NAMALWA (cell line): ENCODE data around the gene PTBP3.
A peak's percentile ranks its signal among the peaks of the same experiment; 100 is the strongest.

ENCODE experiments used
- DNase-seq: peaks from one replicate; pipeline ENCODE4 v3.0.0-alpha.2; 2015; ENCODE audit warnings: low spot score

The PTBP3 gene

DNA sequence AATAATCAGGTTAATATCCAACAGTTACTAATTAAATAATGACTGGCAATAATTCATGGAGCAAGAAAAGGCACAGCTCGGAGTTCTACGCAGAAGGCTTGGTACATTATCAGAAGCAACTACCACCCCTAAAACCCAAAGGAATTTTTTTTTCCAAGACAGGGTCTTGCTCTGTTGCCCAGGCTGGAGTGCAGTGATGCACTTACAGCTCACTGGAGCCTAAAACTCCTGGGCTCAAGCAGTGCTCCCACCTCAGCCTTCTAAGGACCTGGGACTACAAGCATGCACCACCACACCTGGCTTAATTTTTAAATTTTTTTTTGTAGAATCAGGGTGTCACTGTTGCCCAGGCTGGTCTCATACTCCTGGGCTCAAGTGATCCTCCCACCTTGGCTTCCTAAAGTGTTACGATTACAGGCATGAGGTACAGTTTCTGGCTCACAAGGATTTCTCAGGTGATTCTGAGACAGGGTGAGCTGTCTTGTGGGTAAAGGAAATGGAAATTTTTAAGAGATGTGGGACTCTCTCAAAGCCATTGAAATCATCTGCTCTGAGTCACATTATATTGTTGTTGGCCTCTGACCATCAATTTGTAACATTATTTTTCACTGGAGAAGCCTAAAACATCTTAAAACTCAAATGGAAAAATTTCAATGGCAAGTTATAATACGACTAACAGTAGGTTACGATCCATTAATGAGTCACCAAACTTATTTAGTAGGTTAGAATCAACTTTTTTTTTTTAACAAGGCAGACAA is 26.8 kb upstream of the PTBP3 start:
- no peak for DNase-seq

DNA sequence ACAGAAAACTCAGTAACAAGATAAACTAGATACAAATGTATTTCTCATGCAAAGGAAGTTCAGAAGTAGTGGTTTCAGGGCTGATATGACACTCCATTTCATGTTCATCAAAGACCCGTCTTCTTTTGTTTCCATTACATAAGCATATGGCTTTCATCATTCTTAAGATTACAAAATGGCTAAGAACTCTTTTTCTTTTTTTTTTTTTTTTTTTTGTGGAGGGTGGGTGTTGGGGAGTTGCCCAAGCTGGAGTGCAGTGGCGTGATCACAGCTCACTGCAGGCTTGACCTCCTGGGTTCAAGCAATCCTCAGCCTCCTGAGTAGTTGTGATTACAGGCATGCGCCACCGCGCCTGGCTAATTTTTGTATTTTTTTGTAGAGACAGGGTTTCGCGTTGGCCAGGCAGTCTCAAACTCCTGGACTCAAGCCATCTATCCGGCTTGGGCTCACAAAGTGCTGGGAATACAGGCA is 22.0 kb upstream of the PTBP3 start:
- no peak for DNase-seq

DNA sequence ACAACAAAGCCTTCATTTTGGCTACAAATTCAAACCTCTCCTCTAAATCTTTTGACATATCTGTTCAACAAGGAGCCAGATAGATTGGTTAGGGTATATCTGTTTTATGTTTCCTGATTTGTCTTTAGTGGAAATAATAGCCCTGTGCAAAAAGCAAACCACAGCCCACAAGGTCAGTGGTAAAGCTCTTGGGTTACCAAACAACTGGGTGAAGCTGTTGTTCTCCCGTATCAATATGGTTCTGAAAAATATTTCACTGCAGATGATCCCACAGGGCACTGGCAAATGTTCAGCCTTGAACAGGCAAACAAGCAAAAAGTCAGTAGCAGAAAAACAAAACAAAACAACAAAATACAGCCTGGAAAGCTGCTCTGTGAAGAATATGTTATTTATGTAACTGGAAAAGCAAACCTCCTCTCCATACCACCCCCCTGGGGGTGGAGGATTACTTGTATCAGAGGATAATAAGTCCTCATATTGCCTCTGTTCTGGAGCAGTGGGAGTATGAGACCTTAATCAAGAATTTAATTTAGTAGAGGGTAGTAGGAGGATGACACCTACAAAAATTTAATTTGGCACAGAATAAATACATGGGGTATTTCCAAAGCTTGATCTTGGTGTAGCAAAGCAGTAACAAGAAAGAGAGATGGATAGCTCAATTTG is 20.8 kb upstream of the PTBP3 start:
- DNase-seq: no peak

DNA sequence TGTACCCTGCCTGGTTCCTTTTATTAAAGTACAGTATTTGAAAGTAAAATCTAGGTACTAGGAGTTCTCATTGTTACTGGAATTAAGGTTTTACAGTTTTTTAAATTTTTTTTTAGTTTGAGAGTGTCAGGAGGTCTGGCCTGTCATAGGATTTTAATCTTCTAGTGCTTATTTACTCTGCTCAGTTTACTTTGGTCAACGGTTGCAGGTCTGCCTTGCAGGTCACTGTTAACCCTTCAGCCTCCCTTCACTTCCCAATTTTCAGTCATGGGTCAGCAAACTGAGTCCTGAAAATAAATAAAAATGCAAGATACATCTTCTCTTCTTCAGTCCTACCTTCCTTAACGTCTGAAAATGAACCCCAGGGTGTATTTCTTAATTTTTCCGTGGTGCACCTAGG is 18.8 kb upstream of the PTBP3 start:
- no peak for DNase-seq

DNA sequence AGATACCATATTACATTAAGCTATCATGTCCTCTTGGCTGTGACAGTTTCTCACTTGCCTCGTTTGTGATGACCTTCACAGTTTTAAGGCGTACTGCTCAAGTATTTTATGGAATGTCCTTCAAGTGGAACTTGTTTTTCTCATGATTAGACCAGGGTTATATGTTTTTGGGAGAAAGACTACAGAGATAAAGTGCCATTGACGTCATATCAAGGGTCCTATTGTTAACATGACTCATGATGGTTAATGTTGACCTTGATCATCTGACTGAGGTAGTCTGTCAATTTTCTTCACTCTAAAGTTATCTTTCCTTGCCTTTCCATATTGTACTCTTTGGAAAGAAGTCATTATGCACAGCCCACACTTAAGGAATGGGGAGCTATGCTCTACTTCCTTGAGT is 17.8 kb upstream of the PTBP3 start:
- no peak for DNase-seq

DNA sequence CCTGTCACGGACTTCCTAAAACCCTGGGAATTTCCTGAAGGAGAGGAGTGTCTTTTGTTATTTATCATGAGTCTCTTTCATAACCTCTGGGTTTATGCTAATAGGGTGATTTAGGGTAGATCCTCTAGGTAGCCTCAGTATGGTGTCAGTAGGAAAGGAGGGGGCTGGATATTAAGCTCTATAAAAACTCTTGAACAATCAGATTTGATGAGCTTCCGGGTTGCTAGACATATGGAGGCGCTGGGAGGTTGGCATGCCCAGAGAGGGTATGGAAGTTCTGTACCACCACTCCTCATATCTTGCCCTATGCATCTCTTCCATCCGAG is 15.6 kb upstream of the PTBP3 start:
- DNase-seq: no peak

DNA sequence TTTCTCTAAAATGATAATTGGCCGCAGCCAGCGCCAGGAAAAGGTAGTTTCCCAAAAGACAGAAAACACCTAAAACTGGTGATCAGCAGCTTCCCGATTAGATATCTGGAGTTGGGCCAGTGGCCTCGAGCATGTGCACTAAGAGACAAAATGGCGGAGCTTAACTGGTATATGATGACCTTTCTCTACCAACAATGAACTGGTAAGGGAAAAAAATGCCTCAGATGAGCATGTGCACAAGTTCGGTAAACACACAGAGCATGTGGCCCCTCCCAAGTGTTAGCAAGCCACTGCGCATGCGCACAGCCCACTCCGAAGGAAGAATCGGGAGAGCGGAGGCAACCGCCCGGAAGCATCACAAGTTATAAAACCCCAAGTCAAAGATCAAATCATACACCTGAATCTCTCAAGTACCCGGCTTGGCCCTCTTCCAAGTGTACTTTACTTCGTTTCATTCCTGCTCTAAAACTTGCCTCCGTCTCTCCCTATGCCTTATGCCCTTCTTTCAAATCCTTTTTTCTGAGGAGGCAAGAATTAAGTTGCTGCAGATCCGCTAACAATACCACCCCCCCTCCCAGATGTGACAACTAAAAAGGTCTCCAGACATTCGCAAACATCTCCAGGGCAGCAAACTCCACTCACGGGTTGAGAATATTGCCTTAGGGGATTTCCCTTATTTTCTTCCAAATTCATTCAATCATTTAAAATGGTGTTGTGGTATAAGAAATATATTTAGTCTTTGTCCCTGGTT is 15.0 kb upstream of the PTBP3 start:
- DNase-seq: peak; percentile 70

DNA sequence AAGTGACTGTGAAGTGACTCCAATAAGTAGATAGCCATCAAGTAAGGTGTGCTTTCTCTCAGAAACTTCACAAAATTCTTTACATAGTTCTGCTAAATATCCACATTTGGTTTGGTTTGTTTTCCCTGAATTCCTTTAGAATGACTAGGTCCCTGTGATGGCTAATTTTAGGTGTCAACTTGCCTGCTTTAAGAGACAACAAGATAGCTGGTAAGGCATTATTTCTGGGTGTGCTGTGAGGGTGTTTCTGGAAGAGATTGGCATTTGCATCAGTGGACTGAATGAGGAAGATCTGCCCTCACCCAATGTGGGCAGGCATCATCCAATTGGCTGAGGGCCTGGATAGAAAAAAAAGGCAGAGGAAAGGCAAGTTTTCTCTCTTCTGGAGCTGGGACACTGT is 8.3 kb upstream of the PTBP3 start:
- no peak for DNase-seq

DNA sequence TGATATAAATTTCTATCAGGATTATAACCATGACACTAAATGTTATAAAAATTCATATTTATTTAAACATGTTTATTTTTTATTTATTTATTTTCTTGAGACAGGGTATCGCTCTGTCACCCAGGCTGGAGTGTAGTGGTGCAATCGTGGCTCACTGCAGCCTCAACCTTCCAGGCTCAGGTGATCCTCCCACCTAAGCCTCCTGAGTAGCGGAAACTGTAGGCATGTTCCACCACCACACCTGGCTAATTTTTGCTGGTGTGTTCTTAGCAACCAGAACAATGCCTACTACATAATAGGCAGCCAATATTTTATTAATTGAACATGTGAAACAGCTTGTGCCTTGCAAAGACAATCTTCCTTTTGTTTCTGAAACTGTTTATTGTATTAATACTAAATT is 6.5 kb upstream of the PTBP3 start:
- no peak for DNase-seq

DNA sequence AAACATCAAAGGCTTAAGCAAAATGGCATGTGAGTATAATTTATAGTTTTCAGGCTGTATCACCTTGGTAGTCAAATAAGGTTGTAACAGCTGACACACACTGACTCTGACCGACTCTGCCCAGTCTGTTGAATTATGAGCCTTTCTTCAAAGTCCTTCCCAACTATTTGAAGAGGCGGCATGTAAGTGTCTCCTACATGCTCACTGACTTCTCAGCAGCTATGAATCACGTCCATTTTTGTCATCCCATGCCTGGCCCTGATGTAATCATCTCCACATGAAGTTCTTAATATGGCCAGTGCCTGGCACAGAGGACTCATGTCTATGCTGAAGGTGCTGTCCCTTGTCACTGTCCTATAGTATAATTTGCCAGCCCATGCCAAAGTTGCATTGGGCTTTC is 5.1 kb upstream of the PTBP3 start:
- DNase-seq: no peak

DNA sequence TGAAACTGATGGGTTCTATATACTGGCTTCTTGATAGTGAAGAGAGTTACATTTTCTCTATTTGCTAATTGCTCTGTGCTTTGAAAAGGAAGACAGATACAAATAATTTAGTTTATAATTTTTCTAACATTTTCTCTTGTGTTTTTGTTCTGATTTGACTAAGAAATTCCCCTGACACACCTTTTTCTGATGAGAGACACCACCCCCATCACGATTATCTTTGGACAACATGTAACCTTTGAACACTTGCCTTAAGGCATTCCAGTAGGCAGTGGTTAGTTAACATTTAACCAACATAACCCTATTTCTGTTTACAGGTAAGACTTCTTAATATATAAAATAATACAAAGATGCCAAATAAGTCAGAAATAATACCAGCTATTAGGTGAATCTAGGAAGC is 4.1 kb upstream of the PTBP3 start:
- DNase-seq: no peak

DNA sequence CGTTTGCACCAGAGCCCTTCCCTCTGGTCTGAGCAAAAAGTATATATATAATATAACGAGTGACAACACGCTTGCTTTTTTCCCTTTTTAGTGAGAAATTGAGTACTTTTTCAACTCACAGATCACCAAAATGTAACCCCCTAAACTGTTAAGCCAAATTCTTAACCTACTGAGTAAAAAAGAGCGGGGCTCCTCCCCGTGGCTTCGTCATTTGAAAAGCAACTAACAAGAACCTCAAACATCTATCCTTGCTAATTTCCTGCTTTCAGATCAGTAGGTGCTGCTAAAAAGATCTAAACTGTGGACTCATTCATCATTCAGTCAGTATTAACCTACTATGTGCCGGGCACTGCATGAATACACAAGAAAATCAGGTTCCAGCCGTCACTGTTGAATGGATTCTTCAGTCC is 1.0 kb upstream of the PTBP3 start:
- DNase-seq: peak; percentile 66

DNA sequence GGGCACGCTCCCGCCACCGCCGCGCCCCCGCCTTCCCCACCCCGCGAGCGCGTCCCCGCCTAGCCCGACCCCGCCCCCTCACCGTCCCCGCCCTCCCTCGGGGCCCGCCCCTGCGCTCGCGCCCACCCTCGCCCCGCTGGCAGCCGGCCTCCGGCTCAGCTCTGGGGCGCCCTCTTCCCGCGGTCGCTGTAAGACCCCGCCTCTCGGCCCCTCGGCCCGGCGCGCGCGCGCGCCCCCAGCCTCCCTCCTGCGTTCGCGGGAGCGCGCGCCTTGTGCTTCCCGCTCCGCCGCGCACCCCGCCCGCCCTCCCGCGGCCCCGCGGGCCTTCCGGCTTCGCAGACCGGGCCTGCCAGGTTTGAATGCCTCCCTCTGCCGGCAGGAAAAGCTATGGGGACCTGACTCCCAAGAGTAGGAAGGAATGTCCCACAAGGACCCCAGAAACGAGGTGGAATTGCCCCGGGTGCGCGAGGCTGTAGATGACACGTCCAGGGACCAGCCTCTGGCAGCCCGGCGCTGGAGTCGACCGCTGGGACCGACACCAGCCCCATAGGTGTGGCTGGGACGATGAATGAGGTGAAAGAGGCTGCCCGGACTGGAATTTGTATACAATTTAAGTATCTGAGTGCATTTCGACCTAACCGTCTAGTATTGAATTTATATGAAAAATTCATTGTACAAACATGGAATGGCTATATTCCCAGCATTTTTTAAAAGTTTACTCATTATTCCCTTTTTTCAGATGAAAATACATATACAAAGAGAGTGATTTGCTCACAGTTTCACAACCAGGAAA is 416 bp upstream of the PTBP3 start:
- peak; percentile 94 for DNase-seq

DNA sequence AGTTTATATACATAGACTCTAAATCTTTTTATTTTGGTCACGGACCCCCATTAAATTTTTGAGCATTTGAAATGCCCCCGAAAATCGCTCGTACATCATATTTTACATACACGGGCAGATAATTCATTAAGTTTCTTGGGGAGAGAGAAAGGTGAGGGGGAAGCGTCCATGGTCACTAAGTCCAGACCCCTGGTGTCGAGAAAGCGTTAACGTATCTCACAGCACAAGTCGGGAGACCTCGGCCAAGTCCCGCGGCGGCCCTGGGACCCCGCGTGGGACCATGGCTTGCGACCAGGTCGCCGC is 794 bp downstream of the PTBP3 start:
- no peak for DNase-seq

DNA sequence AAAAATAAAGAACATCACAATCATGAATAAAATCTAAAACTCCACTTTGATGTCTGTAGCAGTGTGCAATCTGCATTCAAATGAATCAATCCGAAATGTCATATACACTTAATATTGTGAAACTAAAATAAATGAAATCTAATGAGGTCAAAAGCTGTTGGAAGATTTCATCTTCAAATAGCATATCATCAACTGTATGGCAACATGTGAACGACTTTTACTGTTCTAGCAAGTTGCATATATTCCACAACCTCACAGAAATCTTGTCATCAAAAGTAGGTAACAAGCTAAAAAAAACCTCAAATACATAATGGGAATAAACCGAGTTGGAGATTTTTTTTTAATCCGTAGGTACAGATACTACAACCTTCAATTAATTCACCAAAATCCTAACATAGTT is 1.2 kb downstream of the PTBP3 start:
- DNase-seq: no peak

DNA sequence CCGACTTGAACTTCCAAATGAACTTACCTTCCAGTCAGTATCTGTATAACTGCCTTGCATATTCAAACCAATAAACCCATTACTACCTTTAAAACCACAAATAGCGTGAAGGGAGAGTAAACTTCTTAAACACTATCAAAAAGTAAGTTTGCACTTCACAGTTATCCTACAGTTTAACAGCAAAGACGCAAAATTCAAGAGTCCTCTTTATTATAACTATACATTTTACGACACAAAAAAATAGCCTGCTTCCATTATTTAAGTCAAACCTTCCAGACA is 1.8 kb downstream of the PTBP3 start:
- no peak for DNase-seq

DNA sequence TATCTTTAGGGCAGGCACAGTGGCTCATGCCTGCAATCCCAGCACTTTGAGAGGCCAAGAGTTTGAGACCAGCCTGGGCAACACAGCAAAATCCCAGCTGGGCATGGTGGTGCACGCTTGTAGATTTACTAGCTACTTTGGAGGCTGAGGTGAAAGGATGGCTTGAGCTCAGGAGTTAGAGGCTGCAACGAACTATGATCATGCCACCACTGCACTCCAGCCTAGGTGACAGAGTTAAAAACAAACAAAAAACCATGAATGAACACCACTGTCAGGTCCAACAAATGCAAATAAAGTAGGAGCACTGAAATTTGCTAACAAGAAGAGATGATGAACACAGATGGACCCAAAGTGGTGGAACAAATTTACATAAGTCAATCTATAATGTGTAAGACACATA is 4.9 kb downstream of the PTBP3 start:
- no peak for DNase-seq

DNA sequence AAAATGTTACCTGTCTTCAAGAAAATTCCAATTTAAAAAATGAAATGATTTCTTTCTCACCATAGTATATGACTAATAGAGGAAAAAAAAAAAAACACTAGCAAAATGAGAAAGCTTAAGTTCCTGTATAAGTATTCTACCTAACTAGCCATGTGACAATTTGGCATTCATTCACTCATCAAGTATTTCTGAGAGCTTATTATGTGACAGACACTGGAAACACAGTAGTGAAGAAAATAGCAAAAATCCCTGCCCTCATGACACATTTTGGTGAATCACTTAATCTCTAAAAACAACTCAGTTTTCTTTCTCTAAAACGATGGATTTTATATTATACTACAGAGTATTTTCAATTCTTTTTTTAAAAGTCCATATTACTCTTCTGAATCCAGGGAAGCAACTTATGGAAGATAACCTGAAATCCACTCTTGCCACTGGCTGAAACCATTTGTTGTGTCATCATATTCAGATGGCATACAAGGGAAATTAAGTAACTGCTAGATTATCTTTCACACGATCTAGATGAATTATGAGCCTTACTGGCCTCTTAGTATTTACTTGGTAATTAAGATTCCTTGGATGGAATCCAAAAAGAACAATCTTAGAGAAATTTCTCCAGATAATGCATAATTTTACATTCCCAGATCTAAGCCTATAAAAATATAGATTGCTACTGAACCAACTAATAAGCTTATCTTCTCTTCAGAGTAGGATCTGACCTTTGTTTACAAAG is 5.5 kb downstream of the PTBP3 start:
- DNase-seq: no peak

DNA sequence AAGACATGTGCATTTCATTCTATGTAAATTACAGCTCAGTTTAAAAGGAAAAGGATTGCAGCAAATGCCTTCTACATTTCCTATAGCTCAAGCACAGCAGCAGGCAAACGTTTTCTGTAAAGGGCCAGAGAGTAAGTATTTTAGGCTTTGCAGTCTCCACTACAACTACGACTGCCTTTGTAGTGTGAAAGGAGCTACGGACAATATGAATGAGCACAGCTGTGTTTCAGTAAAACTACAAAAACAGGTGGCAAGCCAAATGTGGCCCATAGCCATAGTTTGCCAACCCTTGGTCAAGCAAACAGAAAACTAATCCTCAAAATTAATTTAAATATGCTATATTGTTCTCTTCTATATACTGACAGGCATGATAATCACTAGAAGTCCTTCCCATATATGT is 7.2 kb downstream of the PTBP3 start:
- peak; percentile 43 for DNase-seq

DNA sequence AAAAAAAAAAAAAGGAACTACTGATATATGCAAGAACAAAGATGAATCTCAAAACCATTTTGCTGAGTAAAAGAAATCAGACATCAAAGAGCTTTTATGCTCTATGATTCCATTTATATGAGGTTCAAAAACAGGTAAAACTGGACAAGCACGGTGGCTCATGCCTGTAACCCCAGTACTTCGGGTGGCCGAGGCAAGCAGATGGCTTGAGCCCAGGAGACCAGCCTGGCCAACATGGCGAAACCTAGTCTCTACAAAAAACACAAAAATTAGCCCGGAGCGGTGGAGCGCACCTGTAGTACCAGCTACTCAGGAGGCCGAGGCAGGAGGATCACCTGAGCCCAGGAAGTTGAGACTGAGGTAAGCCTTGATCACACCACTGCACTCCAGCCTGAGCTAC is 7.8 kb downstream of the PTBP3 start:
- no peak for DNase-seq

DNA sequence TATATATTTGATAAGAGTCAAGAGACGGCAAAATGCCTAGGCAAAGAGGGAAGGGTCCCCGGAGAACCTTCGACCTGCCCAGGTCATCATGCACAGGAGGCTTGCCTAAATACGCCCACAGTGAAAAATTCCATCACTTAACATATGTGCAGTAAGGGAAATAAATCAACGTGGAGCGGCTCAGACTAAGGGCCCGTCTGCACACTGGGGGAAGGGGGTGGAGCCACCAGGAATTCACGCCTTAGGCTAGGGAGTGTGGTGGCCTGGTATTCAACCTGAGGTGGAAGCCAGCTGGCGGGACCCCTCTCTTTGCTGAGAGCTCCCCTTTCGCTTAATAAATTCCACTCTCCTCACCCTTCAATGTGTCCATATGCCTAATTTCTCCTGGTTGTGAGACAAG is 8.3 kb downstream of the PTBP3 start:
- no peak for DNase-seq

DNA sequence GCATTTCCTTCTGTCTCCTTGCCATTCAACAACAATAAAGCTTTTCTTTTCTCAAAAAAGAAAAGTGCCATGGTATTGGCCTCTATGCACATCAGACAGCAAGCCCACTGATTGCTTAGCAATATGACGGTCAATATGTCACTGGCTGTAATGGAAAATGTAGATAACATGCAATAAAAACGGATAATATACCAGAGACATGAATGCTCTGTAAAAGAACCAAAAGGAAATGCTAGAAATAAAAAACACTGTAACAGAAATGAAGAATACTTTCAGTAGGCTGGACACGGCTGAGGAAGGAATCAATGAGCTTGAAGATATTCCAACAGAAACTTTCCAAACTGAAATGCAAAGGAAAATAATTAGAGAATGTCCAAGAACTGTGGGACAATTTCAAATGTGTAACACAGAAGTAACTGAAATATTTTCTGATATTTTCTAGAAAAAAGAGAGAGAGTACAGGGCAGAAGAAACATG is 10.0 kb downstream of the PTBP3 start:
- DNase-seq: no peak
